Measurements from ENCODE around the gene KRT76. TPM values are rescaled to one million over a fixed set of nuclear protein-coding genes. Genes with fewer than 3 reads are reported as not detected.

KRT76 gene
- total RNA-seq (2021; ENCODE audit: unreplicated experiment): not detected
- 0.04 TPM in 1 of 2 replicates, not detected in the other for polyA plus RNA-seq (2012)
- not detected for Bru-seq, nascent RNA
- BruChase-seq, experiment 1, labeled RNA remaining after a 6-hour chase: not detected
- BruChase-seq, experiment 2, labeled RNA remaining after a 2-hour chase: not detected
- long read RNA-seq: 0 reads

DNA sequence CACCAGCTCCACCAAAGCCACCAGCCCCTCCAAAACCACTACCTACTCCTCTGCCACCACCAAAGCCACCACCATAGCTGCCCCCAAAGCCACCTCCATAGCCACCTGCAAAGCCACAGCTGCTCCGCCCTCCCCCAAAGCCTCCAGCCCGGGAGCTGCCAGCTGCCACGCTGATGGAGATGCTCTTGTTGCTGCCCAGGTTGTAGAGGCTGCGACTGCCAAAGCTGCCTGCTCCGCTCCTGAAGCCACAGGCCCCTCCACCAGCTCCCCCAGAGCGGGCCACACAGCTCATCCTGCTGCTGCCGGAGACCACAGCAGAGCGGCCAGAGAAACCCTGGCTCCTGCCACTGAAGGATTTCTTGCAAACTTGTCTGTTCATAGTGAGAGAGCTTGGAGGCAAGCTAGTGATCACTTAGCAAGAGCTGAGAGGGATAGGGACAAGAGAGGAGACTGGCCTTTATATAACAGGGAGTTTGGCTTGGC, at the start of gene KRT76:
TSS of gene KRT76 (minus strand) at position 433 of the 483 bp plus-strand sequence. CDS start at position 379, 54 bp downstream.
- no peak for ATAC-seq
- no TSS peak for BruUV-seq (replicated peaks)
- no peaks in the 10 kb centered on the region for H3K36me3 ChIP-seq (ENCODE audit: control insufficient read depth in 1 of 2, insufficient read depth in 2 of 2, low read length in 2 of 2)
- H2AFZ ChIP-seq (ENCODE audit: low read depth, low read length, poor library complexity, severe bottlenecking): no peak within 1 kb of the TSS
- H3K27me3 ChIP-seq (ENCODE audit: insufficient read depth, low read length): peaks cover 43% of the 10 kb centered on the region; the same call in 1 of the 2 replicates
- H3K9ac ChIP-seq (ENCODE audit: low read length): no peak within 1 kb of the TSS
- H3K4me3 ChIP-seq (replicated peaks in 1 of 2; ENCODE audit: low read depth in 1 of 2, low read length in 2 of 2): no peak within 1 kb of the TSS
- TF ChIP-seq POLR2AphosphoS5 (IDR thresholded peaks at IDR 0.05; ENCODE audit: low read depth, low read length) (no peak), ZBTB33 (IDR thresholded peaks at IDR 0.05; ENCODE audit: extremely low read depth, insufficient replicate concordance, low read length) (no peak), CEBPB (IDR thresholded peaks at IDR 0.05; ENCODE audit: low read depth) (no peak), SRF (IDR thresholded peaks at IDR 0.05; ENCODE audit: low read depth) (no peak), EZH2 (IDR thresholded peaks at IDR 0.05) (no peak), EGR1 (IDR thresholded peaks at IDR 0.05; ENCODE audit: low read depth) (no peak), REST (IDR thresholded peaks at IDR 0.05; ENCODE audit: low read depth) (no peak), CTCF (IDR thresholded peaks at IDR 0.05 in 2 of 3, conservative IDR thresholded peaks at IDR 0.05 in 1 of 3; ENCODE audit: borderline replicate concordance in 1 of 3, insufficient read depth in 1 of 3, low read depth in 2 of 3, low read length in 2 of 3) (no peak), ELF1 (IDR thresholded peaks at IDR 0.05; ENCODE audit: borderline replicate concordance, low read depth) (no peak), POLR2A (IDR thresholded peaks at IDR 0.05; ENCODE audit: borderline replicate concordance, extremely low read depth, insufficient read depth, insufficient read length) (no peak), EZH2phosphoT487 (IDR thresholded peaks at IDR 0.05; ENCODE audit: borderline replicate concordance) (no peak), SP1 (IDR thresholded peaks at IDR 0.05; ENCODE audit: low read depth) (no peak), ZFX (IDR thresholded peaks at IDR 0.05) (no peak), RAD21 (IDR thresholded peaks at IDR 0.05; ENCODE audit: low read depth) (no peak), ATF3 (IDR thresholded peaks at IDR 0.05) (no peak), FOSL1 (IDR thresholded peaks at IDR 0.05; ENCODE audit: low read depth) (no peak), CBX3 (IDR thresholded peaks at IDR 0.05; ENCODE audit: low read depth) (no peak)
- H3K9me3 ChIP-seq (ENCODE audit: control insufficient read depth in 1 of 2, insufficient read depth in 1 of 2, low read depth in 1 of 2, low read length in 2 of 2): no peaks in the 10 kb centered on the region
- H3K27ac ChIP-seq (ENCODE audit: low read depth, low read length): no peak within 1 kb of the TSS
- POLR2A ChIA-PET: interaction anchor here (0.7 kb wide), 1 partner anchor 12 kb away, joined by 3 read pairs; no protein-coding TSS in a partner anchor
- H4K20me1 ChIP-seq (ENCODE audit: insufficient read depth): no peaks in the 10 kb centered on the region
- H3K79me2 ChIP-seq (ENCODE audit: insufficient read depth, low read length): no peaks in the 10 kb centered on the region
- intact Hi-C loops (cut with micrococcal nuclease): no loop called here
- RAD21 ChIA-PET (ENCODE audit: low non-redundant PET in 1 of 2, low total read pairs in 2 of 2, uncharacterized antibody in 2 of 2, unreplicated experiment in 2 of 2): no interaction called here
- H3K9me2 ChIP-seq (ENCODE audit: insufficient read depth): no peaks in the 10 kb centered on the region
- H3K4me1 ChIP-seq (ENCODE audit: control insufficient read depth in 1 of 2, insufficient read depth in 2 of 2, low read length in 2 of 2): no peaks in the 10 kb centered on the region
- CTCF ChIA-PET: no interaction called here
- DNase-seq (ENCODE audit: low read depth, low spot score): no peak
- no peak within 1 kb of the TSS for H3K4me2 ChIP-seq (ENCODE audit: low read length)
